GM12878 (cell line): ENCODE measurements around the gene AKAP13.

Experiments
- CTCF ChIP-seq, 3 experiments: IDR thresholded peaks in 2 of 3; conservative IDR thresholded peaks in 1 of 3; 2 replicates each; pipeline ENCODE4 v1.5.1; 2011; ENCODE audit warnings: low read depth in 3 of 3, low read length in 3 of 3, mild to moderate bottlenecking in 3 of 3, control low read depth in 2 of 3, moderate library complexity in 2 of 3, inconsistent platforms in 1 of 3, mixed read lengths in 1 of 3; ENCODE audit not compliant: control insufficient read depth in 2 of 3, insufficient read depth in 1 of 3; ENCODE audit errors: extremely low read depth in 1 of 3
- EP300 ChIP-seq, 2 experiments: fragments of 150-350 bp in 1 of 2; IDR thresholded peaks; 2 replicates each; pipeline ENCODE4 v1.6.1; 2011 to 2012; ENCODE audit warnings: low read depth in 2 of 2, low read length in 2 of 2, borderline replicate concordance in 1 of 2, improper control_type of control experiment in 1 of 2, inconsistent platforms in 1 of 2; ENCODE audit not compliant: control insufficient read depth in 1 of 2
- EZH2 ChIP-seq: IDR thresholded peaks from 2 replicates; pipeline ENCODE4 v1.6.1; 2012; ENCODE audit warnings: low read depth, mild to moderate bottlenecking, control low read depth, inconsistent platforms, low read length, borderline replicate concordance; ENCODE audit not compliant: control insufficient read depth
- MAX ChIP-seq: IDR thresholded peaks from 2 replicates; pipeline ENCODE4 v1.6.1; 2012; ENCODE audit warnings: low read depth, low read length, improper control_type of control experiment
- MTA3 ChIP-seq: IDR thresholded peaks from 2 replicates; pipeline ENCODE4 v1.6.1; 2012; ENCODE audit warnings: low read length, inconsistent platforms, borderline replicate concordance

- TF ChIP-seq MTA3 (no peak), CTCF (IDR thresholded peaks at IDR 0.05 in 2 of 3, conservative IDR thresholded peaks at IDR 0.05 in 1 of 3; ENCODE audit: control insufficient read depth in 2 of 3, extremely low read depth in 1 of 3, insufficient read depth in 1 of 3, low read depth in 3 of 3, low read length in 3 of 3) (no peak), MAX (no peak), EP300 (IDR thresholded peaks at IDR 0.05; ENCODE audit: borderline replicate concordance in 1 of 2, control insufficient read depth in 1 of 2, low read depth in 2 of 2, low read length in 2 of 2) (no peak), EZH2 (no peak)
Observed at GRCh38 chr15:85472349-85472748, 91.9 kb downstream of the AKAP13 start.
